Cardiac muscle cell (in vitro differentiated cells and primary cell): ENCODE data around the gene STUB1. TPM values are rescaled to one million over a fixed set of nuclear protein-coding genes. Genes with fewer than 3 reads are reported as not detected.
"Not testable (repeated sequence)": the region's sequence is repeated elsewhere in the genome, so short reads cannot be mapped to it uniquely, and the experiment has no call there.

Source experiments
- DNase-seq, 2 donors: peaks; one replicate each; pipeline versions ENCODE4 v3.0.0 to v3.0.0-alpha.2; 2010 to 2017; ENCODE audit warnings: low read depth in 1 of 2, low spot score in 1 of 2
- H3K27ac ChIP-seq: fragments of 200-600 bp; sonication (generic); 2 replicates; pipeline ENCODE4 v1.5.1; 2016
- H3K27me3 ChIP-seq: fragments of 200-600 bp; sonication (generic); 2 replicates; pipeline ENCODE4 v1.6.0; 2016; ENCODE audit warnings: control low read depth
- H3K36me3 ChIP-seq: fragments of 200-600 bp; sonication (generic); 2 replicates; pipeline ENCODE4 v1.5.1; 2016; ENCODE audit warnings: control low read depth
- H3K4me1 ChIP-seq: fragments of 200-600 bp; sonication (generic); 2 replicates; pipeline ENCODE4 v1.8.1; 2017; ENCODE audit warnings: low read depth, mild to moderate bottlenecking, mixed run types
- H3K4me3 ChIP-seq: fragments of 200-600 bp; sonication (generic); 2 replicates; pipeline ENCODE4 v1.5.1; 2016; ENCODE audit warnings: mild to moderate bottlenecking
- H3K9me3 ChIP-seq: fragments of 200-600 bp; sonication (generic); 2 replicates; pipeline ENCODE4 v1.5.1; 2017; ENCODE audit warnings: low read depth, mild to moderate bottlenecking, control low read depth
- CTCF ChIP-seq: IDR thresholded peaks from 2 replicates; pipeline ENCODE4 v1.5.1; 2012; ENCODE audit warnings: low read depth, mild to moderate bottlenecking, low read length
- polyA plus RNA-seq: library from polyadenylated mRNA; unstranded; fragments of >200 nt; fragmentation: Nextera tagmentation; extraction: Ambion mirVana; gene quantifications from 2 replicates; pipeline ENCODE4 v1.2.1, GENCODE V29; 2016
- total RNA-seq: library from RNA; depleted of rRNA; stranded (reverse); fragments of >200 nt; gene quantifications from 2 replicates; pipeline ENCODE4 v1.2.3, GENCODE V29; 2016

Gene STUB1
- total and polyA plus RNA-seq, 2 experiments from 2014 or later, result 176 to 269 TPM

DNA sequence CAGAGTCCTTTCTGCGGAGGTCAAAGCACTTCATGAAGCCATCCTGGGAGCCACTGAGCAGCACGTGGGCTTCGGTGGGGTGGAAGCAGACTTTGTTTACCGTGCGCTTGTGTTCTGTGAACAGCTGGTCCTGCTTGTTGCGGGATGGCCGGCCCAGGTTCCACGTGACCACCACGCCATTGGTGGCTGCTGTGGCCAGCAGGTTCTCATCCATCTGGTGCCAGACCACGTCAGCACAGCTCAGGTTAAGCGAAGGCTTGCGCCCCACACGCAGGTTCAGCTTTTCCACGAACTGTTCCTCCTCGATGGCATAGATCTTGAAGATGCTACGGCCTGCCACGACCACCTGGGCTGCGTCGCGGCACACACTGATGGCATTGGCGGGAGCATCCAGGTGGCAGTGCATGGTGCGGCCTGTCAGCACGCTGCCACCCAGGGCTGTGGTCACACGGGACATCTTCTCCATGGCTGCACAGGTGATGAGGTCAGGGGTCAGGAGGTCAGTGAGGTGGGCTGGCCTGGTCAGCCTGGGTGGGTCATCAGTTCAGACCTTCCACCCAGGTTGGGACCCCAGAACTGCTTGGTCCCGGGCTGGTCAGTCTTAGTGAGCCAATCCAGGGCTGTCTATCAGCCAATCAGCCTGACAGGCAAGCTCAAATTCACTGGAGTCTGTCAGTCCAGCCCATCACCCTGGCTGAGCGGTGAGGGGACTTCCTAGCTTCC is 9.1 kb downstream of the STUB1 start:
- Histone ChIP-seq H3K9me3 (no peaks in the 10 kb centered on the region), H3K36me3 (peaks cover 11% of the 10 kb centered on the region), H3K27ac (peak overlapping the region; percentile 80), H3K27me3 (peaks cover 34% of the 10 kb centered on the region), H3K4me1 (peaks cover 11% of the 10 kb centered on the region), H3K4me3 (peak overlapping the region; percentile 81)
- no peak for DNase-seq
- TF ChIP-seq CTCF, result no peak

DNA sequence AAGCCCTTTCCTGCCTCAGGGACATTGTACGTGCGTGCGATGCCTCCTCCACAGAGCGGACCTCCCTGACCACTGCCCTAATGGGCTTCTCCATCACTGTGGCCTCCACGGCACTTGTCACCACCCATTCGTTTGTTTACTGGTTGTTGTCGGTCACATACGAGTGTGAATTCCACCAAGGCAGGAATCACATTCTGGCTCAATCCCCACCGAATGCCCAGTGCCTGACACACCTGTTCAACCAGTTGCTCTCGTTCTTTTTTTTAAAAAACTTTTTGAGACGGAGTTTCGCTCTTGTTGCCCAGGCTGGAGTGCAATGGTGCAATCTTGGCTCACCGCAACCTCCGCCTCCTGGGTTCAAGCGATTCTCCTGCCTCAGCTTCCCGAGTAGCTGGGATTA is 11.0 kb downstream of the STUB1 start:
- not testable (repeated sequence) for H3K36me3 ChIP-seq, H3K4me3 ChIP-seq, H3K9me3 ChIP-seq, DNase-seq, H3K4me1 ChIP-seq, H3K27ac ChIP-seq
- H3K27me3 ChIP-seq, result peaks cover 53% of the 10 kb centered on the region

GRCh38 chr16:692356-693108 is 12.3 kb downstream of the STUB1 start:
- Histone ChIP-seq H3K27me3 (peaks cover 66% of the 10 kb centered on the region), H3K4me3 (no peak overlapping the region), H3K9me3 (no peaks in the 10 kb centered on the region), H3K27ac (no peak overlapping the region), H3K4me1 (peaks cover 8% of the 10 kb centered on the region), H3K36me3 (no peaks in the 10 kb centered on the region)
- no peak for TF ChIP-seq CTCF
- DNase-seq, result no peak

DNA sequence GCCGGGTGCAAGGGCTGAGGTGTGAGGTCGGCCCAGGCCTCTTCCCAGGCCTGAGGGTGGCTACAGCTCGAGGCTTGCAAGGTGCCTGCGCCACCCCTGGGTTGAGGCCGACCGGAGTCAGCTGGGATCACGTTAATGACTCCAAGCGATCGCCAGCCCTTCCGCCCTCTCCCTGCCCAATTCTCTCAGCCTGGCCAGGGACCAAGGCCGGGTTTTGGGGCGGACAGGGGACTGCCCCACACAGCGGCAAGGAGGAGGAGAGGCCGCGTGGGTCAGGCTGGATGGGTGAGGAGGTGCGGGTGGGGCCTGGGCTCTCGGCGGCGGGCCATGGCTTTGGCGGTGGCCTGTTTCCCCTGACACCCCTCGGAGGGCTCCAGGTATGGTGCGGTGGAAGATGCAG is 13.2 kb downstream of the STUB1 start:
- no peaks in the 10 kb centered on the region for H3K9me3 ChIP-seq
- no peaks in the 10 kb centered on the region for H3K36me3 ChIP-seq
- no peak for DNase-seq
- TF ChIP-seq CTCF, result no peak
- no peak overlapping the region for H3K27ac ChIP-seq
- H3K4me3 ChIP-seq, result no peak overlapping the region
- peaks cover 8% of the 10 kb centered on the region for H3K4me1 ChIP-seq
- H3K27me3 ChIP-seq, result peaks cover 75% of the 10 kb centered on the region

GRCh38 chr16:693766-694165 is 13.6 kb downstream of the STUB1 start:
- no peak overlapping the region for H3K27ac ChIP-seq
- no peaks in the 10 kb centered on the region for H3K36me3 ChIP-seq
- H3K4me3 ChIP-seq, result no peak overlapping the region
- no peak for TF ChIP-seq CTCF
- H3K27me3 ChIP-seq, result peaks cover 79% of the 10 kb centered on the region
- no peaks in the 10 kb centered on the region for H3K9me3 ChIP-seq
- no peak for DNase-seq
- peaks cover 8% of the 10 kb centered on the region for H3K4me1 ChIP-seq

DNA sequence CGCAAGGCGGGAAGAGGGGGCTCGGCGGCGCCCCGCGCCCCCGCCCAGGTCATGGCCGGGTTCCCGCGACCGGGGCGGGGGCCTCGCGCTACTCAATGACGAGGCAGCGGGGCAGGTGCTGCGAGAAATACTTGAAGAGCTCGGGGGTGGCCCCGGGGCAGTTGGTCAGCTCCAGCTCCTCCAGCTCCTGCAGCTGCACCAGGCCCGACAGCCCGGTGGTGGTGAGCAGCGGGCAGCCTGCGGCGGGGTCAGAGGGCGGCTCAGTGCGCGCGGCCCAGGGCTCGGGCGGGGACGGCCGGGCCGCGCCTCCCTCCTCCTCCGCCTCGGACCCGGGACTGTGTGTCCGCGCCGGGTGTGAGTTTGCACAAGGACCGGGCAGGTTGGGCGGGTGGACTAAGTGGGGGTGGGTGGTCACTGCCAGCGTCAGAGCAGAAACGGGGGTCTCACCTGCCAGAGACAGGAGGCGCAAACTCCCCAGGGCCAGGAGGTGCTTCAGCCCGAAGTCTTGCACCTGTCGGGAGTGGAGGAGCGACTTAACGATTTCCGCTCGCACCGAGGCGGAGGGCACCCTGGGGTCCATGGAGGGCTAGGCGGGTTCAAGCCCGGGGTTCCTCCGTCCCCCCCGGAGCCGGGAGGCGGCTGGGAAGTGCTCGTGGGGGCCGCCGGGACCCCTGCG is 14.1 kb downstream of the STUB1 start:
- H3K4me3 ChIP-seq, result no peak overlapping the region
- H3K27me3 ChIP-seq, result peaks cover 84% of the 10 kb centered on the region
- no peaks in the 10 kb centered on the region for H3K9me3 ChIP-seq
- peak in 1 of 2 donors; percentile 29 for DNase-seq
- TF ChIP-seq CTCF, result no peak
- H3K27ac ChIP-seq, result no peak overlapping the region
- no peaks in the 10 kb centered on the region for H3K36me3 ChIP-seq
- peaks cover 7% of the 10 kb centered on the region for H3K4me1 ChIP-seq
